Muscle of leg (tissue), 11 donors: Measurements from ENCODE around the gene OR8G1. TPM values are rescaled to one million over a fixed set of nuclear protein-coding genes. Genes with fewer than 3 reads are reported as not detected.
"Not testable (repeated sequence)": the region's sequence is repeated elsewhere in the genome, so short reads cannot be mapped to it uniquely, and the experiment has no call there.

ENCODE experiments used
- DNase-seq: peaks from one replicate; pipeline ENCODE4 v3.0.0; 2013
- H3K27ac ChIP-seq: one replicate; pipeline ENCODE4 v1.5.1; 2013; ENCODE audit warnings: mild to moderate bottlenecking, low read length, control low read depth
- H3K27me3 ChIP-seq: one replicate; pipeline ENCODE4 v1.6.1; 2013; ENCODE audit warnings: low read length; ENCODE audit not compliant: control insufficient read depth, insufficient read depth
- H3K36me3 ChIP-seq: one replicate; pipeline ENCODE4 v1.6.1; 2013; ENCODE audit warnings: low read length; ENCODE audit not compliant: control insufficient read depth, insufficient read depth
- H3K4me1 ChIP-seq: one replicate; pipeline ENCODE4 v1.6.1; 2013; ENCODE audit warnings: low read length; ENCODE audit not compliant: control insufficient read depth, insufficient read depth
- H3K4me3 ChIP-seq: one replicate; pipeline ENCODE4 v1.5.1; 2013; ENCODE audit warnings: low read length, control low read depth
- H3K9me3 ChIP-seq: replicated peaks from 2 replicates; pipeline ENCODE4 v1.6.1; 2013; ENCODE audit warnings: low read depth, low read length; ENCODE audit not compliant: control insufficient read depth
- WGBS: methylation state at CpG from one replicate; pipeline ENCODE4 v1.1.5; 2013; ENCODE audit warnings: missing lambda C conversion rate; ENCODE audit not compliant: insufficient coverage; 5-methylcytosine and 5-hydroxymethylcytosine counted together
- polyA plus RNA-seq, 8 donors: library from polyadenylated mRNA; unstranded; fragments of 120-200 nt; gene quantifications; one replicate each; pipeline versions ENCODE4 v1.2.1 to v1.2.3, GENCODE V29; 2013; ENCODE audit warnings: inconsistent platforms in 1 of 8, low replicate concordance in 1 of 8; ENCODE audit not compliant: insufficient read length in 8 of 8, insufficient read depth in 1 of 8
- total RNA-seq: library from RNA; stranded (reverse); fragments of 120-200 nt; gene quantifications from one replicate; pipeline ENCODE4 v1.2.4, GENCODE V29; 2013

The OR8G1 gene
- total and polyA plus RNA-seq, 9 donors, result 0.07 to 0.15 (median 0.09) TPM; not detected in 6

- Histone ChIP-seq H3K27ac (no peak overlapping the region), H3K4me3 (no peak overlapping the region), H3K27me3 (no peaks in the 10 kb centered on the region), H3K9me3 (no peaks in the 10 kb centered on the region), H3K36me3 (no peaks in the 10 kb centered on the region), H3K4me1 (no peaks in the 10 kb centered on the region)
- WGBS, result no CpG with 5 or more reads among the region's 1 CpG
- no peak for DNase-seq
Observed at GRCh38 chr11:124233376-124233775, 7.5 kb upstream of the OR8G1 start.

GRCh38 chr11:124238512-124238911, 2.4 kb upstream of the OR8G1 start:
- Histone ChIP-seq H3K27me3 (no peaks in the 10 kb centered on the region), H3K4me1 (no peaks in the 10 kb centered on the region), H3K4me3 (no peak overlapping the region), H3K9me3 (no peaks in the 10 kb centered on the region), H3K36me3 (no peaks in the 10 kb centered on the region), H3K27ac (no peak overlapping the region)
- no CpG with 5 or more reads among the region's 5 CpGs for WGBS
- no peak for DNase-seq

- no CpG with 5 or more reads among the region's 3 CpGs for WGBS
- H3K9me3 ChIP-seq, result not testable (repeated sequence)
Observed at GRCh38 chr11:124249869-124250268, 9.0 kb downstream of the OR8G1 start.

GRCh38 chr11:124256076-124256475, 15.2 kb downstream of the OR8G1 start, which contains the start of gene OR8G5:
Gene OR8G5, plus strand, starts transcription at chr11:124256376. Its CDS starts 8,556 bp downstream, at chr11:124264932.
- no peak for DNase-seq
- no peaks in the 10 kb centered on the region for H3K36me3 ChIP-seq
- H3K27ac ChIP-seq, result no peak within 1 kb of the TSS
- no peaks in the 10 kb centered on the region for H3K4me1 ChIP-seq
- H3K4me3 ChIP-seq, result no peak within 1 kb of the TSS
- H3K9me3 ChIP-seq, result no peaks in the 10 kb centered on the region
- H3K27me3 ChIP-seq, result no peaks in the 10 kb centered on the region
- WGBS, result 43% methylated on average over 1 of the region's 4 CpGs

More at GRCh38 chr11:124249869-124250268, 9.0 kb downstream of the OR8G1 start:
- not testable (repeated sequence) for H3K4me3 ChIP-seq, H3K4me1 ChIP-seq, DNase-seq, H3K36me3 ChIP-seq, H3K27me3 ChIP-seq, H3K27ac ChIP-seq

GRCh38 chr11:124265041-124265440, 24.1 kb downstream of the OR8G1 start:
- not testable (repeated sequence) for H3K27me3 ChIP-seq, H3K27ac ChIP-seq, H3K36me3 ChIP-seq, H3K4me1 ChIP-seq, H3K4me3 ChIP-seq, H3K9me3 ChIP-seq
- DNase-seq, result peak; percentile 2
- no CpG with 5 or more reads among the region's 4 CpGs for WGBS

- H3K27ac ChIP-seq, H3K36me3 ChIP-seq, H3K4me3 ChIP-seq, H3K9me3 ChIP-seq, H3K4me1 ChIP-seq, DNase-seq, H3K27me3 ChIP-seq: not testable (repeated sequence)
- WGBS, result 20% methylated on average over 1 of the region's 7 CpGs
Observed at GRCh38 chr11:124270886-124271285, 30.0 kb downstream of the OR8G1 start.

GRCh38 chr11:124274000-124274399, 33.1 kb downstream of the OR8G1 start:
- H3K4me1 ChIP-seq, result no peaks in the 10 kb centered on the region
- no peak overlapping the region for H3K4me3 ChIP-seq
- DNase-seq, result no peak
- H3K27me3 ChIP-seq, result no peaks in the 10 kb centered on the region
- no peaks in the 10 kb centered on the region for H3K36me3 ChIP-seq
- WGBS, result 100% methylated on average over 1 of the region's 2 CpGs
- no peak overlapping the region for H3K27ac ChIP-seq
- H3K9me3 ChIP-seq, result no peaks in the 10 kb centered on the region

GRCh38 chr11:124276081-124276480, 35.2 kb downstream of the OR8G1 start:
- Histone ChIP-seq H3K9me3 (no peaks in the 10 kb centered on the region), H3K4me3 (no peak overlapping the region), H3K27me3 (no peaks in the 10 kb centered on the region), H3K27ac (no peak overlapping the region), H3K36me3 (no peaks in the 10 kb centered on the region), H3K4me1 (no peaks in the 10 kb centered on the region)
- no CpG with 5 or more reads among the region's 1 CpG for WGBS
- DNase-seq, result no peak

- H3K9me3 ChIP-seq, result no peaks in the 10 kb centered on the region
- H3K36me3 ChIP-seq, result no peaks in the 10 kb centered on the region
- H3K4me1 ChIP-seq, result no peaks in the 10 kb centered on the region
- 86% methylated on average over 1 of the region's 3 CpGs for WGBS
- H3K4me3 ChIP-seq, result no peak overlapping the region
- H3K27ac ChIP-seq, result no peak overlapping the region
- H3K27me3 ChIP-seq, result no peaks in the 10 kb centered on the region
- no peak for DNase-seq
Observed at GRCh38 chr11:124277207-124277606, 36.3 kb downstream of the OR8G1 start.

- no peaks in the 10 kb centered on the region for H3K27me3 ChIP-seq
- no peak overlapping the region for H3K4me3 ChIP-seq
- H3K27ac ChIP-seq, result no peak overlapping the region
- no peaks in the 10 kb centered on the region for H3K9me3 ChIP-seq
- 73% methylated on average over 3 of the region's 3 CpGs for WGBS
- DNase-seq, result no peak
- H3K4me1 ChIP-seq, result no peaks in the 10 kb centered on the region
- no peaks in the 10 kb centered on the region for H3K36me3 ChIP-seq
Observed at GRCh38 chr11:124277804-124278203, 36.9 kb downstream of the OR8G1 start.

GRCh38 chr11:124278261-124278660, 37.4 kb downstream of the OR8G1 start:
- H3K4me1 ChIP-seq, result no peaks in the 10 kb centered on the region
- no CpG with 5 or more reads among the region's 2 CpGs for WGBS
- H3K4me3 ChIP-seq, result no peak overlapping the region
- H3K36me3 ChIP-seq, result no peaks in the 10 kb centered on the region
- H3K27me3 ChIP-seq, result no peaks in the 10 kb centered on the region
- DNase-seq, result no peak
- H3K9me3 ChIP-seq, result no peaks in the 10 kb centered on the region
- H3K27ac ChIP-seq, result no peak overlapping the region
